GM19324 (cell line): ENCODE measurements around the gene AKR1A1.

Experiments
- ATAC-seq: cut with Tn5 transposase; IDR thresholded peaks from one replicate; pipeline ENCODE4 v1.9.1; 2021; ENCODE audit warnings: mild to moderate bottlenecking, moderate library complexity; ENCODE audit not compliant: unreplicated experiment, low FRiP score

Gene AKR1A1

DNA sequence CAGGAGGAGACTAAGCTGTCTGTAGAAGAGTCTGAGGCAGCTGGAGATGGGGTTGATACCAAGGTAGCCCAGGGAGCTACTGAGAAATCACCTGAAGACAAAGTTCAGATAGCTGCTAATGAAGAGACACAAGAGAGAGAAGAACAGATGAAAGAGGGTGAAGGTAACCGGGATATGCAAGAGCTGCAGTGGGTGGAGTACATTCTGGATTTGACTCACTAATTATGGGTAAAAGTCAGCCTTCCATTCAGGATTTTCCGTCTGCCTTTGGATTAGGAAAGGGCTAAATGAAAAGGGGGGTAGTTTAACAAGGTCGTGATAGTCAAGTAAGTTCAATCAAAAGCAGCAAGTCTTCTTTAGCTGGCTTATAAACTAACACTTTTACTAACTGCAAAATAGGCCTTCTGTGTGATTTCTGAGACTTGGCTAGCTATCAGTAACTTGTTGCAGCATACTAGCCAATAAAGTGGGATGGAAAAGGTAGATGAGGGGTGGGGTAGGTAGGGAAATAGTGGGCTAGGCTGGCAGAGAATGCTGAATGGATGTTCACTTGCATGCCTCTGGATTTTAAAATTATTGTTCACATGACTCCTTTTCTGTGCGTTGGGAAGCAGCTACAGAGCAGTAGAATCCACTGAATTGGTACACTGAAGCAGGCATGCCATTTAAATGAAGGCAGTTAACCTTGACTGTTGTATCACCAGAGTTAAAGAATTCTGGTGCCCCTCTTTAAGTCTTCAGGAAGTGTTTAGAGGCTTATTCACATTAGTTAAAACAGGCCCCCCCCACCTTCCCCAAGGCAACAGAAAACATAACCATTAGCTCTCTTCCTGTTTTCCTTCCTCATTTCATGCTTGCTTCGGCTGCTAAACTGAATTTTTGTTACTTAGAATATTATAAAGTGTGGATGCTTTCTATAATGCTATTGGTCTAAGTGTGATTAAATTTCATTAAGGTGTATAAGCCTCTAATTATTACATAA, 57.8 kb downstream of the AKR1A1 start:
- ATAC-seq: no peak

GRCh38 chr1:45610589-45611226, 60.1 kb downstream of the AKR1A1 start:
- ATAC-seq: no peak

DNA sequence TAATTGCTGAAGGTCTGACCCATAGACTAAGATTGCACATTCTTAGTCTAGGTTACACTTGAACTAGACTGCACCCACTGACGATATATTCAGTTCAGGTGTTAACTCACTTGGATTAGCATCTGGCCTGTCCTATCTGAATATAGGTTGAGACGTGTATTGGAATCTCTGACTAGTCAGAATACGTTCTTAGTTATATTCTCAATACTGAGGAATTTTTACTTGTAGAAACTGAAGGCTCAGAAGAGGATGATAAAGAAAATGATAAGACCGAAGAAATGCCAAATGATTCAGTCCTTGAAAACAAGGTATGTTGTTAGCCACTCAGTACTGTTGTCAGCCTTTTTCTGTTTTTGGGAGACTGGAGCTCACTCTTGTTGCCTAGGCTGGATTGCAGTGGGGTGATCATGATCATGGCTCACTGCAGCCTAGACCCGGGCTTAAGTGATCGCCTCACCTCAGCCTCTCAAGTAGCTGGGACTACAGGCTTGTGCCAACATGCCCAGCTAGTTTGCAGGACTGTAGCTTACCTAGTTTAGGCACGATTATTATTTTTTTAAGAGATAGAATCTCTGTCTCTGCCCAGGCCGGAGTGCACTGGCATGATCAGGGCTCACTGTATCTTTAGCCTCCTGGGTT, 62.4 kb downstream of the AKR1A1 start:
- ATAC-seq: no peak

GRCh38 chr1:45615885-45616284, 65.3 kb downstream of the AKR1A1 start:
- no peak for ATAC-seq

- no peak for ATAC-seq
Observed at GRCh38 chr1:45617618-45618017, 67.0 kb downstream of the AKR1A1 start.

DNA sequence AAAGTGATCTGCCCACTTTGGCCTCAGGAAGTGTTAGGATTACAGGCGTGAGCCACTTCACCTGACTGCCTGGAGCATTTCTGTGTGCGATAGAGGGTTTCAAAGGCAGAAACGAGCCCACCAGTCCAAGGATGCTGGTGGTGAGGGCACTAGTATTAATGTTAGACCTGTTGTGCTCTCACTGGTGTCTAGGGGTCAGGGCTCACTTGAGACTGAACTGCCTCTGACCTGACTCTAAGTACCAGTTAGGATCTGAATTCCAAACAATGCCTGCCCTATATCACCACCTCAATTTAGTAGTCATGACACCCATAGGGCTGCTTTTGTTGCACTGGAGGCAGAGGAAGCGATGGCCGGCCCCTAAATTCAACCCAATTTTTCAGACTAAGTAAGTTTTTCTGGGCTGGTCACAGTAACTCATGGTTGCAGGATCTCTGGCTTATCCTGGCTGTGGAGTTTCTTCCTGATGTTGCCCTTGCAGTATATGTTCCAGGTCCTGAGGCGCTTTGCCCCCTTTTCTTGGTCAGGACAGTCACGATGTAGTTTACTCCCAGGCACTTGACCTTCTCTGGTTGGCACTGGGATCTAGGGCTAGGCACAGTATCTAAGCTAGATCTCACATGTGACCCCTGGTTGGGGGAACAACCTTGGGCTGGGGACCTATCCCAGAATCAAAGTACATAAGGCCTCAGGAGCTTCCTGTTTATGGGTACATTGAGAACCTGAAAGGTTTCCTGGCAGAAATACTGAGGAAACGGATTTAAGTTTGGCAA, 68.7 kb downstream of the AKR1A1 start:
- ATAC-seq: no peak
